GM12872 (cell line): ENCODE results near the gene GAK.

Experiments
- CTCF ChIP-seq: IDR thresholded peaks from 3 replicates; pipeline ENCODE4 v1.5.1; 2011; ENCODE audit warnings: low read depth, mild to moderate bottlenecking, low read length, moderate library complexity; ENCODE audit not compliant: insufficient read depth

The GAK gene

GRCh38 chr4:835148-836002 lies 96.7 kb downstream of the GAK start:
- no peak for TF ChIP-seq CTCF

- no peak for TF ChIP-seq CTCF
Observed at GRCh38 chr4:834368-835147, 97.6 kb downstream of the GAK start.

- TF ChIP-seq CTCF: no peak
Observed at GRCh38 chr4:833731-834367, 98.3 kb downstream of the GAK start.

- no peak for TF ChIP-seq CTCF
Observed at GRCh38 chr4:833156-833555, 99.0 kb downstream of the GAK start.

- no peak for TF ChIP-seq CTCF
Observed at GRCh38 chr4:832536-832935, 99.6 kb downstream of the GAK start.

GRCh38 chr4:832108-832507 lies 100.0 kb downstream of the GAK start:
- no peak for TF ChIP-seq CTCF

GRCh38 chr4:831483-831805 lies 100.7 kb downstream of the GAK start:
- no peak for TF ChIP-seq CTCF
